ENCODE results near the gene KIFAP3.
"Not testable (repeated sequence)": the region's sequence is repeated elsewhere in the genome, so short reads cannot be mapped to it uniquely, and the experiment has no call there.

Gene KIFAP3

GRCh38 chr1:169884634-169885033 is 189.9 kb downstream of the KIFAP3 start:
- Histone ChIP-seq H3K27ac (ENCODE audit: low read length) (no peak overlapping the region), H3K9me3 (ENCODE audit: control insufficient read depth in 1 of 2, low read length in 2 of 2) (no peaks in the 10 kb centered on the region), H3K36me3 (ENCODE audit: control insufficient read depth in 1 of 2, insufficient read depth in 2 of 2, low read length in 2 of 2) (peaks cover 9 to 21% of the 10 kb centered on the region in 2 donors), H3K27me3 (ENCODE audit: low read depth, low read length) (no peaks in the 10 kb centered on the region), H3K4me1 (ENCODE audit: control insufficient read depth in 1 of 2, insufficient read depth in 2 of 2, low read length in 2 of 2) (no peaks in the 10 kb centered on the region), H3K4me3 (ENCODE audit: low read depth in 1 of 2, low read length in 2 of 2) (no peak overlapping the region)

- Histone ChIP-seq H3K4me3 (ENCODE audit: low read depth in 1 of 2, low read length in 2 of 2) (no peak overlapping the region), H3K27me3 (ENCODE audit: low read depth, low read length) (no peaks in the 10 kb centered on the region), H3K27ac (ENCODE audit: low read length) (no peak overlapping the region), H3K4me1 (ENCODE audit: control insufficient read depth in 1 of 2, insufficient read depth in 2 of 2, low read length in 2 of 2) (no peaks in the 10 kb centered on the region), H3K9me3 (ENCODE audit: control insufficient read depth in 1 of 2, low read length in 2 of 2) (no peaks in the 10 kb centered on the region), H3K36me3 (ENCODE audit: control insufficient read depth in 1 of 2, insufficient read depth in 2 of 2, low read length in 2 of 2) (peaks cover 5 to 19% of the 10 kb centered on the region in 2 donors)
Measured at GRCh38 chr1:169882039-169882511, 192.4 kb downstream of the KIFAP3 start.

GRCh38 chr1:169879034-169879840 is 195.3 kb downstream of the KIFAP3 start:
- Histone ChIP-seq H3K27me3 (ENCODE audit: low read depth, low read length) (no peaks in the 10 kb centered on the region), H3K9me3 (ENCODE audit: control insufficient read depth in 1 of 2, low read length in 2 of 2) (no peaks in the 10 kb centered on the region), H3K27ac (ENCODE audit: low read length) (peak overlapping the region; percentile 19), H3K4me1 (ENCODE audit: control insufficient read depth in 1 of 2, insufficient read depth in 2 of 2, low read length in 2 of 2) (no peaks in the 10 kb centered on the region), H3K4me3 (ENCODE audit: low read depth in 1 of 2, low read length in 2 of 2) (no peak overlapping the region), H3K36me3 (ENCODE audit: control insufficient read depth in 1 of 2, insufficient read depth in 2 of 2, low read length in 2 of 2) (peaks cover 16 to 17% of the 10 kb centered on the region in 2 donors)

- Histone ChIP-seq H3K4me3 (ENCODE audit: low read depth in 1 of 2, low read length in 2 of 2) (no peak overlapping the region), H3K27me3 (ENCODE audit: low read depth, low read length) (no peaks in the 10 kb centered on the region), H3K9me3 (ENCODE audit: control insufficient read depth in 1 of 2, low read length in 2 of 2) (no peaks in the 10 kb centered on the region), H3K27ac (ENCODE audit: low read length) (no peak overlapping the region), H3K4me1 (ENCODE audit: control insufficient read depth in 1 of 2, insufficient read depth in 2 of 2, low read length in 2 of 2) (no peaks in the 10 kb centered on the region), H3K36me3 (ENCODE audit: control insufficient read depth in 1 of 2, insufficient read depth in 2 of 2, low read length in 2 of 2) (peaks cover 21 to 24% of the 10 kb centered on the region in 2 donors)
Measured at GRCh38 chr1:169878498-169878897, 196.0 kb downstream of the KIFAP3 start.

GRCh38 chr1:169877800-169878491 is 196.5 kb downstream of the KIFAP3 start:
- H3K27ac ChIP-seq (ENCODE audit: low read length), result no peak overlapping the region
- no peak overlapping the region for H3K4me3 ChIP-seq (ENCODE audit: low read depth in 1 of 2, low read length in 2 of 2)
- peaks cover 22 to 29% of the 10 kb centered on the region in 2 donors for H3K36me3 ChIP-seq (ENCODE audit: control insufficient read depth in 1 of 2, insufficient read depth in 2 of 2, low read length in 2 of 2)
- H3K4me1 ChIP-seq (ENCODE audit: control insufficient read depth in 1 of 2, insufficient read depth in 2 of 2, low read length in 2 of 2), result no peaks in the 10 kb centered on the region
- H3K27me3 ChIP-seq (ENCODE audit: low read depth, low read length), result no peaks in the 10 kb centered on the region
- no peaks in the 10 kb centered on the region for H3K9me3 ChIP-seq (ENCODE audit: control insufficient read depth in 1 of 2, low read length in 2 of 2)

GRCh38 chr1:169874229-169874628 is 200.3 kb downstream of the KIFAP3 start:
- H3K27me3 ChIP-seq (ENCODE audit: low read depth, low read length), result no peaks in the 10 kb centered on the region
- no peaks in the 10 kb centered on the region for H3K4me1 ChIP-seq (ENCODE audit: control insufficient read depth in 1 of 2, insufficient read depth in 2 of 2, low read length in 2 of 2)
- H3K9me3 ChIP-seq (ENCODE audit: control insufficient read depth in 1 of 2, low read length in 2 of 2), result no peaks in the 10 kb centered on the region
- H3K27ac ChIP-seq (ENCODE audit: low read length), result no peak overlapping the region
- peaks cover 33 to 59% of the 10 kb centered on the region in 2 donors for H3K36me3 ChIP-seq (ENCODE audit: control insufficient read depth in 1 of 2, insufficient read depth in 2 of 2, low read length in 2 of 2)
- no peak overlapping the region for H3K4me3 ChIP-seq (ENCODE audit: low read depth in 1 of 2, low read length in 2 of 2)

- Histone ChIP-seq H3K36me3 (ENCODE audit: control insufficient read depth in 1 of 2, insufficient read depth in 2 of 2, low read length in 2 of 2) (peaks cover 38 to 64% of the 10 kb centered on the region in 2 donors), H3K27me3 (ENCODE audit: low read depth, low read length) (no peaks in the 10 kb centered on the region), H3K4me1 (ENCODE audit: control insufficient read depth in 1 of 2, insufficient read depth in 2 of 2, low read length in 2 of 2) (no peaks in the 10 kb centered on the region), H3K27ac (ENCODE audit: low read length) (no peak overlapping the region), H3K4me3 (ENCODE audit: low read depth in 1 of 2, low read length in 2 of 2) (no peak overlapping the region), H3K9me3 (ENCODE audit: control insufficient read depth in 1 of 2, low read length in 2 of 2) (no peaks in the 10 kb centered on the region)
Measured at GRCh38 chr1:169873582-169874199, 200.8 kb downstream of the KIFAP3 start.

GRCh38 chr1:169872906-169873305 is 201.6 kb downstream of the KIFAP3 start:
- H3K27ac ChIP-seq (ENCODE audit: low read length), result no peak overlapping the region
- H3K36me3 ChIP-seq (ENCODE audit: control insufficient read depth in 1 of 2, insufficient read depth in 2 of 2, low read length in 2 of 2), result peaks cover 40 to 68% of the 10 kb centered on the region in 2 donors
- no peaks in the 10 kb centered on the region for H3K27me3 ChIP-seq (ENCODE audit: low read depth, low read length)
- H3K4me1 ChIP-seq (ENCODE audit: control insufficient read depth in 1 of 2, insufficient read depth in 2 of 2, low read length in 2 of 2), result no peaks in the 10 kb centered on the region
- no peak overlapping the region for H3K4me3 ChIP-seq (ENCODE audit: low read depth in 1 of 2, low read length in 2 of 2)
- no peaks in the 10 kb centered on the region for H3K9me3 ChIP-seq (ENCODE audit: control insufficient read depth in 1 of 2, low read length in 2 of 2)

- H3K27ac ChIP-seq (ENCODE audit: low read length); H3K27me3 ChIP-seq (ENCODE audit: low read depth, low read length); H3K9me3 ChIP-seq (ENCODE audit: control insufficient read depth in 1 of 2, low read length in 2 of 2); H3K4me3 ChIP-seq (ENCODE audit: low read depth in 1 of 2, low read length in 2 of 2); H3K4me1 ChIP-seq (ENCODE audit: control insufficient read depth in 1 of 2, insufficient read depth in 2 of 2, low read length in 2 of 2): not testable (repeated sequence)
- peaks cover 47 to 75% of the 10 kb centered on the region in 2 donors for H3K36me3 ChIP-seq (ENCODE audit: control insufficient read depth in 1 of 2, insufficient read depth in 2 of 2, low read length in 2 of 2)
Measured at GRCh38 chr1:169871988-169872387, 202.5 kb downstream of the KIFAP3 start.
